RWPE2 (cell line): Measurements from ENCODE around the gene TAL1.

ENCODE experiments used
- ATAC-seq: fragments of 200-7000 bp; cut with Tn5 transposase; 3 replicates; pipeline ENCODE4 v1.9.1; 2021; ENCODE audit warnings: low read depth
- DNase-seq: peaks from one replicate; pipeline ENCODE4 v3.0.0-alpha.2; 2020; ENCODE audit warnings: low spot score
- H3K27ac ChIP-seq: fragments of 450-650 bp; 2 replicates; pipeline ENCODE4 v1.5.1; 2017; ENCODE audit warnings: mild to moderate bottlenecking; ENCODE audit not compliant: poor library complexity, severe bottlenecking
- H3K27me3 ChIP-seq: fragments of 250-450 bp; sonication (Bioruptor Pico); 2 replicates; pipeline ENCODE4 v1.5.1; 2021; ENCODE audit warnings: mild to moderate bottlenecking, moderate library complexity; ENCODE audit not compliant: insufficient read depth, poor library complexity, severe bottlenecking
- H3K36me3 ChIP-seq: fragments of 250-450 bp; sonication (Bioruptor Pico); 2 replicates; pipeline ENCODE4 v1.5.1; 2020; ENCODE audit warnings: low read depth, mild to moderate bottlenecking, moderate library complexity
- H3K4me1 ChIP-seq: fragments of 250-450 bp; sonication (Bioruptor Pico); 2 replicates; pipeline ENCODE4 v1.5.1; 2021; ENCODE audit warnings: mild to moderate bottlenecking, moderate library complexity; ENCODE audit not compliant: insufficient read depth, poor library complexity, severe bottlenecking
- H3K4me3 ChIP-seq: fragments of 250-450 bp; sonication (Bioruptor Pico); 2 replicates; pipeline ENCODE4 v1.5.1; 2021; ENCODE audit warnings: mild to moderate bottlenecking, moderate library complexity; ENCODE audit not compliant: severe bottlenecking
- H3K9me3 ChIP-seq: fragments of 250-450 bp; sonication (Bioruptor Pico); 2 replicates; pipeline ENCODE4 v1.5.1; 2021; ENCODE audit warnings: mild to moderate bottlenecking, moderate library complexity; ENCODE audit not compliant: severe bottlenecking
- CTCF ChIP-seq: fragments of 450-650 bp; IDR thresholded peaks from one replicate; pipeline ENCODE4 v1.5.1; 2017; ENCODE audit warnings: mild to moderate bottlenecking, moderate library complexity; ENCODE audit not compliant: poor library complexity, severe bottlenecking

Gene TAL1

DNA sequence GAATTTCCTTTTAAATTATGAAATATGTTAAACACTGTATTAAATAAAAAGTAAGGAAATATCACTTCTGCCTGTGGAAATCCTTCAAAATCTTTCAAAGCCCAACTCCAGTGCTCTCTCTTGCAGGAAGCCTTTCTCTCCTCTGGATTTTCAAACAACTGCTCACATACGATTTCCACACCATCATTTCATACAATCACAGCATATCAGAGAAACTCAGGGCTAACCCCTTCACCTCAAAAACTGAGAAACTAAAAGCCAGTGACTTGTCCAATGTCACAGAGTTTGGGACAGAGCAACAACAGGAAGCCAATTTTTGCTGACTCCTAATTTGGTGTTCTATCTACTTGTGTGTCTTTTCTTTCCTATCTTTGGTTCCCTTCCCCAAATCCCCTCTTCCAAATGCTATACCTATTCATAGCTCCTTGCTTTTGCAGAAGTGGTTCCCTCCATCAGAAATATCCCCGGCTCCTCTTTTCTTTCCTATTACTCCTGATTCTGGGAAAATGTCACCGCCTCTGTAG, 12.4 kb upstream of the TAL1 start:
- TF ChIP-seq CTCF: no peak
- ATAC-seq: no peak
- Histone ChIP-seq H3K36me3 (no peaks in the 10 kb centered on the region), H3K4me1 (no peaks in the 10 kb centered on the region), H3K27ac (no peak overlapping the region), H3K27me3 (no peaks in the 10 kb centered on the region), H3K9me3 (no peaks in the 10 kb centered on the region), H3K4me3 (no peak overlapping the region)
- no peak for DNase-seq

DNA sequence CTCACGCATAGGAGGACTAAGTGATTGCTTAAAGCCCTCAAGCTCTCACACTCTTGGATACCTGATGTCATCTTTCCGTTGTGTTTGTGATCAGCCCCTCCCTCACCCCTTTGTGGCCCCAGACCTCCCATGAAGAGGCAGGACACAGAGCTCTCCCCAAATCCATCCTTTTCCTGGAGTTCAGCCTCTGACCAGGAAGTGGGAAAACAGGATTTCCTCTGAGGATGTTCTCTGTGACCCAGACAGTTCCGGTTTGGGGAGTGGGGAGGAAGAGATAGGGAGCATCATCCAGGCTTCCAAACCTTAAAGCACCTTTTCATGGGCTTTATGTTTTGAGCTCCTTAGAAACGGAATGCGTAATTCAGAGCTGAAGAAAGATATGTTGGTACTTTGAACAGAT, 11.9 kb upstream of the TAL1 start:
- Histone ChIP-seq H3K27ac (no peak overlapping the region), H3K36me3 (no peaks in the 10 kb centered on the region), H3K4me3 (no peak overlapping the region), H3K27me3 (no peaks in the 10 kb centered on the region), H3K4me1 (no peaks in the 10 kb centered on the region), H3K9me3 (no peaks in the 10 kb centered on the region)
- no peak for ATAC-seq
- DNase-seq: no peak
- TF ChIP-seq CTCF: no peak

- H3K27me3 ChIP-seq: no peaks in the 10 kb centered on the region
- no peak overlapping the region for H3K27ac ChIP-seq
- no peak overlapping the region for H3K4me3 ChIP-seq
- H3K4me1 ChIP-seq: no peaks in the 10 kb centered on the region
- H3K36me3 ChIP-seq: no peaks in the 10 kb centered on the region
- no peaks in the 10 kb centered on the region for H3K9me3 ChIP-seq
- DNase-seq (no peak), ATAC-seq (no peak)
- TF ChIP-seq CTCF: no peak
Observed at GRCh38 chr1:47241114-47242113, 9.4 kb upstream of the TAL1 start.

DNA sequence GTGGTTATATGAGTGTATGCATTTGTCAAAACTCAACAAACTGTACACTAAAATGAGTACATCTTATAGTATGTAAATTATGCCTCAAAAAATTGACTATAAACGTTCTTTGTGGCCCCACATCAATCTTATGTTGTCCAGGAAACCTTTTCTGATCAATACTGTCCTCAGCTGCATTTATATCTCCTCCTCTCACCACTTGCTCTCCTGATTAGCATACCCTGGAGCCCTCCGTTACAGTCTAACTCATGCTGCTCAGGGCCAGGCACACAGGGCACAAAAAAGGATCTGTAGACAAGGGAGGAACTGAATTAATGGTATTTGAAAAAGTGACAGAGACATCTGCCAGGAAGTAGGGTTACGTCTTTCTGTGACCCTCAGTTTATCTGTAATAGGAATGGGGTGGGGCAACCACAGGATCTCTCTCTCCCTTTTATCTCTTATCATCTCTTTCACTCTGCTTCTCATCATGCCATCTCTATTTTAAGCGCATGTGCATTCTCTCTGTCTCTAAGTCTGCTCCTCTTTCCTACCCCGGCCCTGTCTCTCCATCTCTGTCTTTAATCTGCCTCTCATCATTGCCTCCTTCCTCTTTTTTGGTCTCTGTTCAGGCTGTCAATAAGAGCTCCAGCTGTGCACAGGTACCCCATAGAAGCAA, 7.0 kb upstream of the TAL1 start:
- peaks cover 1% of the 10 kb centered on the region for H3K27me3 ChIP-seq
- no peak for ATAC-seq
- H3K4me1 ChIP-seq: no peaks in the 10 kb centered on the region

More for the DNA sequence above, 7.0 kb upstream of the TAL1 start:
- no peak for TF ChIP-seq CTCF
- Histone ChIP-seq H3K27ac (no peak overlapping the region), H3K4me3 (no peak overlapping the region), H3K9me3 (no peaks in the 10 kb centered on the region), H3K36me3 (no peaks in the 10 kb centered on the region)
- DNase-seq: no peak
